PC-3 (cell line): Measurements from ENCODE around the gene ULK3. TPM values are rescaled to one million over a fixed set of nuclear protein-coding genes. Genes with fewer than 3 reads are reported as not detected.

Experiments used
- ATAC-seq: fragments of 200-7000 bp; cut with Tn5 transposase; 2 replicates; pipeline ENCODE4 v1.9.1; 2020; ENCODE audit warnings: mild to moderate bottlenecking, moderate library complexity
- BruUV-seq: library from RNA; stranded (reverse); fragments of 400-500 nt; replicated peaks from 2 replicates; lab custom pipeline; 2021; lab: Mats Ljungman, UMichigan
- CTCF ChIA-PET: fragments of 300-600 bp; sonication (Branson Sonifier 250); formaldehyde crosslinking; loops from one replicate; lab custom pipeline; 2022; ENCODE audit warnings: antibody characterized with exemption; lab: Charles Lee
- POLR2A ChIA-PET: fragments of 300-600 bp; sonication (Branson Sonifier 250); formaldehyde crosslinking; loops from one replicate; lab custom pipeline; 2022; ENCODE audit warnings: antibody characterized with exemption; ENCODE audit not compliant: unreplicated experiment; lab: Charles Lee
- DNase-seq: peaks from one replicate; pipeline ENCODE4 v3.0.0-alpha.2; 2015
- H2AFZ ChIP-seq: fragments of 300-600 bp; sonication (generic); 2 replicates; pipeline ENCODE4 v1.6.0; 2016; ENCODE audit warnings: antibody characterized with exemption, low read length
- H3F3A ChIP-seq: fragments of 300-600 bp; sonication (generic); one replicate; pipeline ENCODE4 v1.6.0; 2017; ENCODE audit warnings: antibody characterized with exemption, low read length, control low read depth, mild to moderate bottlenecking; ENCODE audit not compliant: unreplicated experiment
- H3K27ac ChIP-seq: fragments of 300-600 bp; sonication (generic); 2 replicates; pipeline ENCODE4 v1.5.1; 2016; ENCODE audit warnings: mild to moderate bottlenecking, low read length
- H3K27me3 ChIP-seq: fragments of 300-600 bp; sonication (generic); 2 replicates; pipeline ENCODE4 v1.6.1; 2016; ENCODE audit warnings: low read length, mixed read lengths
- H3K36me3 ChIP-seq: fragments of 300-600 bp; sonication (generic); 2 replicates; pipeline ENCODE4 v1.6.1; 2016; ENCODE audit warnings: low read depth, mixed run types, low read length, mixed read lengths
- H3K4me1 ChIP-seq: fragments of 300-600 bp; sonication (generic); 2 replicates; pipeline ENCODE4 v1.5.1; 2016; ENCODE audit warnings: low read length; ENCODE audit not compliant: insufficient read depth
- H3K4me2 ChIP-seq: fragments of 300-600 bp; sonication (generic); 2 replicates; pipeline ENCODE4 v1.6.0; 2016; ENCODE audit warnings: low read length
- H3K4me3 ChIP-seq: fragments of 300-600 bp; sonication (generic); 2 replicates; pipeline ENCODE4 v1.5.1; 2016; ENCODE audit warnings: mild to moderate bottlenecking, low read length, mixed read lengths
- H3K79me2 ChIP-seq: fragments of 300-600 bp; sonication (generic); 2 replicates; pipeline ENCODE4 v1.6.1; 2017; ENCODE audit warnings: low read length, mixed read lengths
- H3K9ac ChIP-seq: fragments of 300-600 bp; sonication (generic); 2 replicates; pipeline ENCODE4 v1.6.0; 2016; ENCODE audit warnings: mild to moderate bottlenecking, low read length
- H3K9me2 ChIP-seq: fragments of 300-600 bp; sonication (generic); replicated peaks from 2 replicates; pipeline ENCODE4 v1.6.1; 2016; ENCODE audit warnings: mixed run types, low read length, mixed read lengths
- H3K9me3 ChIP-seq: fragments of 300-600 bp; sonication (generic); 2 replicates; pipeline ENCODE4 v1.6.1; 2016; ENCODE audit warnings: low read length, mixed read lengths
- H4K20me1 ChIP-seq: fragments of 300-600 bp; sonication (generic); 2 replicates; pipeline ENCODE4 v1.6.1; 2016; ENCODE audit warnings: low read length, mixed read lengths
- CTCF ChIP-seq: fragments of 300-600 bp; sonication (generic); conservative IDR thresholded peaks from 2 replicates; pipeline ENCODE4 v1.5.1; 2017; ENCODE audit warnings: antibody characterized with exemption, low read depth, mild to moderate bottlenecking, low read length
- EZH2 ChIP-seq: fragments of 300-600 bp; sonication (generic); IDR thresholded peaks from one replicate; pipeline ENCODE4 v1.6.1; 2017; ENCODE audit warnings: antibody characterized with exemption, mild to moderate bottlenecking, low read length; ENCODE audit not compliant: unreplicated experiment
- EZH2phosphoT487 ChIP-seq: fragments of 300-600 bp; sonication (generic); IDR thresholded peaks from 2 replicates; pipeline ENCODE4 v1.6.1; 2018; ENCODE audit warnings: mild to moderate bottlenecking, antibody characterized with exemption, low read length, borderline replicate concordance
- intact Hi-C: fragments of 100-400 bp; cut with micrococcal nuclease; formaldehyde crosslinking; loops from 2 replicates; pipeline ENCODE4 v1.9.0; 2023
- total RNA-seq: library from RNA; depleted of rRNA; stranded (reverse); fragments of >200 nt; gene quantifications from 2 replicates; pipeline ENCODE4 v1.2.3, GENCODE V29; 2014

Gene ULK3
- total RNA-seq, 1 experiment from 2014 or later = 20.3 TPM

- ATAC-seq = peak; percentile 75
- H3K36me3 ChIP-seq = 0 out of 2 replicates have a peak, but pooled peaks cover 3% of the 10 kb centered on the region
- intact Hi-C loops = no loop called here
- ChIA-PET POLR2A (no interaction called here), CTCF (no interaction called here)
- peaks cover 72% of the 10 kb centered on the region for H3K79me2 ChIP-seq
- H3K9me3 ChIP-seq = no peaks in the 10 kb centered on the region
- peak overlapping the region; percentile 40 for H3K27ac ChIP-seq
- H3K27me3 ChIP-seq = no peaks in the 10 kb centered on the region
- no TSS peak for BruUV-seq
- H3K4me1 ChIP-seq = peaks cover 35% of the 10 kb centered on the region
- DNase-seq = peak; percentile 74
- no peak overlapping the region for H2AFZ ChIP-seq
- no peak overlapping the region for H3K9ac ChIP-seq
- H4K20me1 ChIP-seq = peaks cover 10% of the 10 kb centered on the region; the same call in 1 of the 2 replicates
- no peak overlapping the region for H3K4me3 ChIP-seq
- no peak for TF ChIP-seq CTCF
- TF ChIP-seq EZH2phosphoT487 = no peak
- H3F3A ChIP-seq = no peaks in the 10 kb centered on the region
- no peaks in the 10 kb centered on the region for H3K9me2 ChIP-seq
- peak overlapping the region; percentile 43; the same call in 1 of the 2 replicates for H3K4me2 ChIP-seq
Observed at GRCh38 chr15:74866090-74866489, 23.1 kb upstream of the ULK3 start.

- TF ChIP-seq CTCF (no peak), EZH2 (no peak), EZH2phosphoT487 (no peak)
- intact Hi-C loops = no loop called here
- ATAC-seq (no peak), DNase-seq (peak; percentile 52)
- H3K79me2 ChIP-seq = peaks cover 65% of the 10 kb centered on the region
- no peak overlapping the region for H3K9ac ChIP-seq
- H2AFZ ChIP-seq = no peak overlapping the region
- no TSS peak for BruUV-seq
- H3K27me3 ChIP-seq = no peaks in the 10 kb centered on the region
- H3K4me3 ChIP-seq = peak overlapping the region; percentile 11; the same call in 1 of the 2 replicates
- 0 out of 2 replicates have a peak, but pooled peaks cover 3% of the 10 kb centered on the region for H3K36me3 ChIP-seq
- H3K4me1 ChIP-seq = peaks cover 35% of the 10 kb centered on the region
- H3K4me2 ChIP-seq = peak overlapping the region; percentile 43
- H3K9me3 ChIP-seq = no peaks in the 10 kb centered on the region
- ChIA-PET CTCF (no interaction called here), POLR2A (interaction anchor here (0.7 kb wide), 1 partner anchor 577 kb away, joined by 7 read pairs; no protein-coding TSS in a partner anchor)
- H4K20me1 ChIP-seq = peaks cover 10% of the 10 kb centered on the region; the same call in 1 of the 2 replicates
- H3K9me2 ChIP-seq = no peaks in the 10 kb centered on the region
- H3F3A ChIP-seq = no peaks in the 10 kb centered on the region
- H3K27ac ChIP-seq = peak overlapping the region; percentile 13; the same call in 1 of the 2 replicates
Observed at GRCh38 chr15:74865316-74865715, 22.4 kb upstream of the ULK3 start.

GRCh38 chr15:74864296-74864695 lies 21.3 kb upstream of the ULK3 start:
- H3K9ac ChIP-seq = no peak overlapping the region
- intact Hi-C loops = no loop called here
- POLR2A ChIA-PET = no interaction called here
- no peak for DNase-seq
- BruUV-seq = no TSS peak
- no peak for ATAC-seq
- no peaks in the 10 kb centered on the region for H3F3A ChIP-seq
- H3K27me3 ChIP-seq = no peaks in the 10 kb centered on the region
- H3K4me1 ChIP-seq = peaks cover 35% of the 10 kb centered on the region
- no peaks in the 10 kb centered on the region for H3K9me2 ChIP-seq
- CTCF ChIA-PET = interaction anchor here (0.5 kb wide), 1 partner anchor 37 kb away, joined by 3 read pairs; no protein-coding TSS in a partner anchor
- no peak overlapping the region for H3K4me3 ChIP-seq
- H3K9me3 ChIP-seq = no peaks in the 10 kb centered on the region
- H3K4me2 ChIP-seq = no peak overlapping the region
- H3K36me3 ChIP-seq = 0 out of 2 replicates have a peak, but pooled peaks cover 3% of the 10 kb centered on the region
- H4K20me1 ChIP-seq = peaks cover 2% of the 10 kb centered on the region; the same call in 1 of the 2 replicates
- H2AFZ ChIP-seq = no peak overlapping the region
- no peak overlapping the region for H3K27ac ChIP-seq
- TF ChIP-seq EZH2 (no peak), EZH2phosphoT487 (no peak), CTCF (no peak)
- peaks cover 62% of the 10 kb centered on the region for H3K79me2 ChIP-seq
